ENCODE results near the gene PRSS8.
A peak's percentile ranks its signal among the peaks of the same experiment; 100 is the strongest.

PRSS8 gene

DNA sequence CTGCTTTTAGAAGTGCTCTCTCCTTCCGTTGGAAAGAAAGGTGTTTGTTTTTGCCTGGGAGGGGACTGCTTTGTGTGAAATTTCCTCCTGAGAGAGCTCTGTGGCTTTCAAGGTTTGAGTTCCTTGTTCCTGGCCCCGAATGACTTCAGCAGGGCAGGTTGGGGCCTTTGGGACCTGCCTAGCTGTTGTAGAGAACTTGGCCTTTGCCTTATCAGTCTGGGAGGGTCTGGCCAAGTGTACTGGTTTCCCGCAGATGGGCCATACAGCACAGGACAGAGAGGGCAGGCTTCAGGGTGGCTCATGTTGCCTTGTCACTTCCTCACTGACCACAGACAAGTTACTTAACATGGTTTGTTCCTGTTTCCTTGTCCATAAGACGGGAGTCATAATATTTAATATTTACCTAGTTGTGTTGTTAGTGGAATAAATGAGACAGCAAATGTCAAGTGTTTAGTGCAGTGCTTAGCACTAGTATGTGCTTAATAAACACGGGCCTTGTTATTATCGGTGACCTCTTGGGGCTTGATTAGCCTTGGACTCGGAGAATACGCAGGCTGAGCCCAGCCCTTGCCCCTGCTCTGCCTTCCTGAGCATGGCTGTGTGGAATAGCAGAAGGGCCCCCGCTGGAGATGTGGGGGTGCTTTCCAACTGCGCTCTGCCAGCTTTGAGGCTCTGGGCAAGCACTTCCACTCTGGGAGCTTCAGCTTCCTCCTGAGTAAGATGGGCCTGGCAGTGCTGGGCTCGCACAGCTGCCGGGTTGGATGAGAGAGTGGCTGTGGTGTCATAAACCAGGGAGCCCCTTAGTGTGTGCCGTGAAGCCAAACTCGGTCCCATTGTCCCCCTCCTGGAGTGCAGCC, 6.6 kb downstream of the PRSS8 start:
- no peak for DNase-seq (ENCODE audit: low spot score)

GRCh38 chr16:31127182-31127581, 8.3 kb downstream of the PRSS8 start:
- DNase-seq (ENCODE audit: low spot score) = no peak

- DNase-seq (ENCODE audit: low spot score) = no peak
These were observed 9.7 kb downstream of the PRSS8 start for GRCh38 chr16:31125844-31126243.

DNA sequence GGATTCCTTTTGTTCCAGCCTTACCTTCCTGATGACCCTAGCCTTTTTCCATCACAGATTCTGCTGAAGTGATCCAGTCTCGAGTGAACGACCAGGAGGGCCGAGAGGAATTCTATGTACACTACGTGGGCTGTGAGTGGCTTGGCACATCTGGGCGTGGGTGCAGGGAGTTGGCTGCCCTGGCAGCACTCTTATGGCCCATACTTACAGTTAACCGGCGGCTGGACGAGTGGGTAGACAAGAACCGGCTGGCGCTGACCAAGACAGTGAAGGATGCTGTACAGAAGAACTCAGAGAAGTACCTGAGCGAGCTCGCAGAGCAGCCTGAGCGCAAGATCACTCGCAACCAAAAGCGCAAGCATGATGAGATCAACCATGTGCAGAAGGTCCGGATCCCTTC, 15.4 kb downstream of the PRSS8 start:
- no peak for DNase-seq (ENCODE audit: low spot score)

- DNase-seq (ENCODE audit: low spot score) = peak; percentile 66
These were observed 17.0 kb downstream of the PRSS8 start for GRCh38 chr16:31118223-31119155.

DNA sequence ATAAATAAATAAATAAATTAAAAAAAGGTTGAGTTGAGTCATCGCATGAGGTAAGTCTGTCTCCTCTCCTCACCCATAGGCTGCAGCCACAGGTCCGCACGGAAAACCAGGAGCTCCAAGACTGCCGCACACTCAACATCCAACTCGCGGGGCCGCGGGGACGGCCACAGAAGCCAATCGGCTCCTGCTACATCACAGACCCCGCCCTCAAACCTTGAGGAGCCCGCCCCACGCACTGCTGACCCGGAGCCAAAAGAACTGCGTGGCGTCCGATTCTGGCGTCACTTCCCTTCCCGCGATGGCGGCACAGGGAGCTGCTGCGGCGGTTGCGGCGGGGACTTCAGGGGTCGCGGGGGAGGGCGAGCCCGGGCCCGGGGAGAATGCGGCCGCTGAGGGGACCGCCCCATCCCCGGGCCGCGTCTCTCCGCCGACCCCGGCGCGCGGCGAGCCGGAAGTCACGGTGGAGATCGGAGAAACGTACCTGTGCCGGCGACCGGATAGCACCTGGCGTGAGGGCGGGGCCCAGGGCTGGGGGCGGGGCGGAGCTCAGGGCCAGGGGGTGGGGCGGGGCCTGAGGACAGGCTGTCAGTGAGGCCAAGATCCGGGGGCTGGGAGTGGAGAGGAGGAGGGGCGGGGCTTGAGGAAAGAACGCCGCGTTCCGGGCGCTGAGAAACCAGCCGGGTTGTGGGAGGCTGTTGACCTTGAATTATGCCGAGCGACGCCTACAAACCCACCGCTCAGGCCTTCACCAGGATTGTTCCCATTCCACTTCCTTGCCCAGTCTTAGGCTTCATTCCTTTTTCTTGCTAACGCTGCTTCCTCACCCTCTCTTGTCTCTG, 17.9 kb downstream of the PRSS8 start, which contains the start of gene KAT8:
TSS of gene KAT8 (plus strand) at position 281 of the 839 bp plus-strand sequence. CDS start at position 299, 18 bp downstream.
- peak; percentile 97 for DNase-seq (ENCODE audit: low spot score)

DNA sequence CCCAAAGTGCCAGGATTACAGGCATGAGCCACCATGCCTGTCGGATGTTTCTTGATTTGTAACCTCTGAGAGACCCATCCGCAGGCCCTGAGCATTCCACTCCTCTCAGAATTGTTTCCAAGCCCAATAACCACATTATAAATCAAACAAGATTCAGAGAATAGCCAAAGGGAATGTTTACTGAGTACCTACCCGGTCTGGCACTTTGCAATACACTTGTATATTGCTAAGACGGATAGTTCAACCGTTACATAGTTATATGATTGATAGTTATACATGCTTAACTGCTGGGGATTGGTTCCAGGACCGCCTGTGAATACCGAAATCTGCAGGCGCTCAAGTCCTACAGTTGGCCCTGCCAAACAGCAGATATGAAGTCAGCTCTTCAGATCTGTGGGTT, 21.1 kb downstream of the PRSS8 start:
- no peak for DNase-seq (ENCODE audit: low spot score)

GRCh38 chr16:31113121-31114120, 22.1 kb downstream of the PRSS8 start:
- DNase-seq (ENCODE audit: low spot score) = no peak

DNA sequence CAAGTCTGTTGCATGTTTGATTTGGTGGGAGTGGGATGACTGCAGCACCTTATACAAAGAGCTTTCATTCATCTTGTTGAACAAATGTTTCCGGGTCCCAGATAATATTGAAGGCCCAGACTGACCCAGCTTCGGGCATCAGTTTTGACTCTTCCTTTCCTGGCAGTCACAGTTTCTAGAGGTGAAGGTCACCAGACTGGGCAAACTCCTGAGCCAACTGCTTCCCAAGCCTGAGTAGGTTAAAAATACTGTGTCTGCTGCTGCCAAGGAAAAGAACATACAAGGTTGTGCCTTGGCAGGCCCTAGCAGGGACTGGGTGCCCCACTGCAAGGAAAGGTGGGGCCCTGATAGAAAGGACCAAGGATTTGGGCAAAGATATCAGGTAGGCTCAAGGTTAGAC, 22.8 kb downstream of the PRSS8 start:
- no peak for DNase-seq (ENCODE audit: low spot score)

- no peak for DNase-seq (ENCODE audit: low spot score)
These were observed 23.6 kb downstream of the PRSS8 start for GRCh38 chr16:31111881-31112466.

DNA sequence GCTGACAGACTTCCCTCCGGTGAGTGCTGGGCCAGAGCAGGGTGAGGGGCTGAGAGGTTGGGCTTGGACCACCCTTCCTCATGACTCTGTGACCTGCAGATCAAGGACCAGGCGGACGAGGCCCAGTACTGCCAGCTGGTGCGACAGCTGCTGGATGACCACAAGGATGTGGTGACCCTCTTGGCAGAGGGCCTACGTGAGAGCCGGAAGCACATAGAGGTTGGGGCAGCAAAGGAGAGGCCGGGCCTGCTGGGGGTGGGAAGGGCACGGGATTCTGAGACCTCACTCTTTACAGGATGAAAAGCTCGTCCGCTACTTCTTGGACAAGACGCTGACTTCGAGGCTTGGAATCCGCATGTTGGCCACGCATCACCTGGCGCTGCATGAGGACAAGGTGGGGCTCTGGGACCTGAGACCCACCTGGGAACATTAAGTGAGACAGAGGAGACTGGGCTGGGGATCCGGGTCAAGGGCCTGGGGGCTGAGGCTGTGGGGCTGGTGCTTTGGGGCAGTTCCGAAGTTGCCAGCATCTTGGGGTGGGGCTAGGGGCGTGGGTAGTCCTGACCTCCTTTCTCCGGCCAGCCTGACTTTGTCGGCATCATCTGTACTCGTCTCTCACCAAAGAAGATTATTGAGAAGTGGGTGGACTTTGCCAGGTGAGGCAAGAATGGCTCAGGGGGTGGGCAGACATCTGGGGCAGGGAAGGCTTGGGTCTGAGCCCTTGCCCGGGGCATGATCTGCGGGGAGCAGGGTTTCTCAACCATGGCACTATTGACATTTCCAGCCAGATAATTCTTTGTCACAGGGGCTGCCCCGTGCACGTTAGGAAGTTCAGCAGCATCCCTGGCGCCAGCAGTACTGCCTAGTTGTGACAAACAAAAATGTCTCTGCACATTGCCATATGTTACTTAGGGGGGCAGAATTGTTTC, 25.2 kb downstream of the PRSS8 start:
- DNase-seq (ENCODE audit: low spot score) = no peak

DNA sequence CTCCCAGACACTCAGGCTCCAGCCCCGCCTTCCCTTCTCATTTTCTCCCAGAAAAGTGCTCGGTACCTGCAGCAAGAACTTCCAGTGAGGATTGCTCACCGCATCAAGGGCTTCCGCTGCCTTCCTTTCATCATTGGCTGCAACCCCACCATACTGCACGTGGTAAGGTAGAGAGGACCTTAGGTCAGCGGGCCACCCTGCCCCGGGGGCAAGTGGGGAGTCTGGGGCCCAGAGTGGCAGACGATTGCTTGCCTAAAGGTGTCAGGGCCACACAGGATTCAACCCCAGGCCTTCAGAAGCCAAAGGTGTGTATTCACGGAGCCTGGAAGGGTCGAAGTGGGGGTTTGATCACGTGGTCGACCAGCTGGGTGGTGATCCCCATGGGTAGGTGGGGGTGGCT, 25.9 kb downstream of the PRSS8 start:
- no peak for DNase-seq (ENCODE audit: low spot score)

- no peak for DNase-seq (ENCODE audit: low spot score)
These were observed 26.6 kb downstream of the PRSS8 start for GRCh38 chr16:31108794-31109558.

DNA sequence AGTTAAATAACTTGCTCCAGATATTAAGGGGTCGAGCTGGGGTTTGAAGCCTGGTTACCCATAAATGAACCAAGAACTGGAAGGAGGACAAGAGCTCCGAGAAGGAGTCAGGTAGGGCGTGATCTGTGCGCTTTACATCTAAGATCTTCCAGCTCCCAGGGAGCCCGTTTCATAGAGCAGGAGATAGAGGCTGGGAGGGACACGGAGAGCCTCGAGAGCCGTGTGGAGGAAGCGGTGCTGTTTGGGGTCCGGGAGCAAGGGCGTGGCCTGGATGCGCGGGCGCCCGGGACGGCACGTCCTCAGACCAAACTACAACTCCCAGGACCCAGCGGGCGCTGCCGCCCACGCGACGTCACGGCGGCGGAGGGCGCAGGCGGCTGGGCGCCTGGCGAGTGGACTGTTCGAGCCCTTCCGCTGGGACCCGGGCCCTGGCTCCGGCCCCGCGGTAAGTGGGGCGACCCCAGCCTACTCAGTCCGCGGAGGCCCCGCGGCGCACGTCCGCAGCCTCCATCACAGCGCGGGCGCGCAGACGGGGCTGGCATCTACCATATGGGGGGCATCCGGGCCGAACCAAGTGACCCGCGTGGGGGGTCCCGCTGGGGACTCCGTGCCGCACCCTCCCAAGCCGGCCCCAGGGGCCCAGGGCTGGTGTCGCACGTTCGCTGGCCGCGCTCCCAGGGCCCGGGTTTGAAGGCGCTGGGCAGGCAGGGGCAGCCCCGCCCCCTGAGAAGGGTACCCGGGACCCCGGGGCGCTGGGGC, 27.3 kb downstream of the PRSS8 start, which contains the start of gene BCKDK:
TSS of gene BCKDK (plus strand) at position 352 of the 759 bp plus-strand sequence. CDS start 838 bp downstream, outside the sequence.
- peak; percentile 85 for DNase-seq (ENCODE audit: low spot score)

DNA sequence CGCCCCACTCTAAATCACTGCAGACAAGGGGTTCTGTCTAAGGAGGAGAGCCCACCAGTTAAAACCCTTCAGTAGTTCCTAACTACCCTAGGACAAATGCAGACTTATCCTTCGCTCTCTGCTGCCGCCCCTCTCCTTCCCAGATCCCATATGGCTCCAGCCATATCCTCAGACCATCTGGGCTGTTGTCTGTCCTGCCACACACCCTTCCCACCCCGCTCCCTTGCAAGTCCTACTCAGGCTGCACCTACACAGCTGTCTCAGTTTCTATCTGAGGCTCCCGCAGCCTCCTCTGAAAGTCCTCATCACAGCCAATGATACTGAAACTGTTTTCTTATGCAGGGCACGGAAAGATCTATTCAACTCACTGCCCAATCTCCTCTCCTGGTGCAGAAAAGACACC, 28.1 kb downstream of the PRSS8 start:
- DNase-seq (ENCODE audit: low spot score) = no peak

DNA sequence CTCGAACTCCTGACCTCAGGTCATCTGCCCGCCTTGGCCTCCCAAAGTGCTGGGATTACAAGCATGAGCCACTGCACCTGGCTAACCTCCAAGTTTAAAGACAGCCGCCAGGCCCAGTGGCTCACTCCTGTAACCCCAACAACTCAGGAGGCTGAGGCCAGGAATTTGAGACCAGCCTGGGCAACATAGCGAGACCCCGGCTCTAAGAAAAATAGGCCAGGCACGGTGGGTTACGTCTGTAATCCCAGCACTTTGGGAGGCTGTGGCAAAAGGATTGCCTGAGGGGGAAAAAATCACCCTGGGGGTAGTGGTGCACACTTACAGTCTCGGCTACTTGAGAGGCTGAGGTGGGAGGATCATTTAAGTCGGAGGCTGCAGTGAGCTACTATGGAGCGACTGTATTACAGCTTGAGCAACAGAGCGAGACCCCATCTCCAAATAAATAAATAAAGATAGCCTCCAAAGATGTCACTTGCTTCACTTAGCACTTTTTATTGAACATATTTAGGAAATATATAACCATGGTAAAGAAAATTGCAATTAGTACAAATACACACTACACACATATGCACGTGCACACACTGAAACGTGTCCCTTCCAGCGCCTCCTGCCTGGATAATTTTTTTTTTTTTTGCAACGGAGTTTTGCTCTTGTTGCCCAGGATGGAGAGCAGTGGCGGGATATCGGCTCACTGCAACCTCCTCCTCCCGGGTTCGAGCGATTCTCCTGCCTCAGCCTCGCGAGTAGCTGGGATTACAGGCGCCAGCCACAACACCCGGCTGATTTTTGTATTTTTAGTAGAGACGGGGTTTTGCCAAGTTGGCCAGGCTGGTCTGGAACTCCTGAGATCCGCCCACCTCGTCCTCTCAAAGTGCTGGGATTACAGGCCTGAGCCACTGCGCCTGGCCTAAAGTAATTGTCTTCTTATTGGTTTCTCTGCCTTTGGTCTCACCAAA, 28.7 kb downstream of the PRSS8 start:
- no peak for DNase-seq (ENCODE audit: low spot score)

All from AG08395 (cell line).